Prostate gland (tissue), 2 donors: ENCODE data around the gene SMIM27.
"Not testable (repeated sequence)": the region's sequence is repeated elsewhere in the genome, so short reads cannot be mapped to it uniquely, and the experiment has no call there.

Experiments
- POLR2AphosphoS5 ChIP-seq: sonication (generic); formaldehyde crosslinking; IDR thresholded peaks from one replicate; pipeline ENCODE4 v1.6.1; 2017; ENCODE audit warnings: antibody characterized with exemption
- TF ChIP-seq, protein P1 (sequence below), 4 experiments: fragments of 200-600 bp in 2 of 4; fragments of 450-650 bp in 2 of 4; sonication (generic) in 2 of 4; IDR thresholded peaks; 1 replicate in 3 of 4; 2 replicates in 1 of 4; pipeline ENCODE4 v1.5.1; 2016 to 2019; ENCODE audit warnings: antibody characterized with exemption in 4 of 4, mild to moderate bottlenecking in 2 of 4, moderate library complexity in 2 of 4

DNA sequence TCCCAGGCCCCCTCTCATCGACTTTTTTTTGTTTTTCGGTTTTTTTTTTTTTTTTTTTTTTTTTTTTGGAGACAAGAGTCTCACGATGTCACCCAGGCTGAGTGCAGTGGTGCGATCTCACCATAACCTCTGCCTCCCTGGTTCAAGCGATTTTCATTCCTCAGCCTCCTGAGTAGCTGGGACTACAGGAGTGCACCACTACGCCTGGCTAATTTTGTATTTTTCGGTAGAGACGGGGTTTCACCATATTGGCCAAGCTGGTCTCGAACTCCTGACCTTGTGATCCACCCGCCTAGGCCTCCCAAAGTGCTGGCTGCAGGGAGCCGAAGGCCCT is 27.6 kb upstream of the SMIM27 start:
- TF ChIP-seq, protein P1, sequence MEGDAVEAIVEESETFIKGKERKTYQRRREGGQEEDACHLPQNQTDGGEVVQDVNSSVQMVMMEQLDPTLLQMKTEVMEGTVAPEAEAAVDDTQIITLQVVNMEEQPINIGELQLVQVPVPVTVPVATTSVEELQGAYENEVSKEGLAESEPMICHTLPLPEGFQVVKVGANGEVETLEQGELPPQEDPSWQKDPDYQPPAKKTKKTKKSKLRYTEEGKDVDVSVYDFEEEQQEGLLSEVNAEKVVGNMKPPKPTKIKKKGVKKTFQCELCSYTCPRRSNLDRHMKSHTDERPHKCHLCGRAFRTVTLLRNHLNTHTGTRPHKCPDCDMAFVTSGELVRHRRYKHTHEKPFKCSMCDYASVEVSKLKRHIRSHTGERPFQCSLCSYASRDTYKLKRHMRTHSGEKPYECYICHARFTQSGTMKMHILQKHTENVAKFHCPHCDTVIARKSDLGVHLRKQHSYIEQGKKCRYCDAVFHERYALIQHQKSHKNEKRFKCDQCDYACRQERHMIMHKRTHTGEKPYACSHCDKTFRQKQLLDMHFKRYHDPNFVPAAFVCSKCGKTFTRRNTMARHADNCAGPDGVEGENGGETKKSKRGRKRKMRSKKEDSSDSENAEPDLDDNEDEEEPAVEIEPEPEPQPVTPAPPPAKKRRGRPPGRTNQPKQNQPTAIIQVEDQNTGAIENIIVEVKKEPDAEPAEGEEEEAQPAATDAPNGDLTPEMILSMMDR (IDR thresholded peaks at IDR 0.05), result not testable (repeated sequence)
- TF ChIP-seq POLR2AphosphoS5, result not testable (repeated sequence)
